WI38 (cell line): ENCODE data around the gene ITSN1.

Source experiments
- H3K4me3 ChIP-seq: 2 replicates; pipeline ENCODE4 v1.5.1; 2011; ENCODE audit warnings: low read depth, mild to moderate bottlenecking, control low read depth, low read length
- CTCF ChIP-seq: IDR thresholded peaks from 2 replicates; pipeline ENCODE4 v1.5.1; 2012; ENCODE audit warnings: low read depth, mild to moderate bottlenecking, control low read depth, low read length

Gene ITSN1

GRCh38 chr21:33767960-33768359 lies 125.7 kb downstream of the ITSN1 start:
- no peak overlapping the region for H3K4me3 ChIP-seq
- TF ChIP-seq CTCF, result no peak

GRCh38 chr21:33769057-33769456 lies 126.8 kb downstream of the ITSN1 start:
- TF ChIP-seq CTCF, result no peak
- no peak overlapping the region for H3K4me3 ChIP-seq

- H3K4me3 ChIP-seq, result no peak overlapping the region
Observed at GRCh38 chr21:33770542-33770941, 128.2 kb downstream of the ITSN1 start.

DNA sequence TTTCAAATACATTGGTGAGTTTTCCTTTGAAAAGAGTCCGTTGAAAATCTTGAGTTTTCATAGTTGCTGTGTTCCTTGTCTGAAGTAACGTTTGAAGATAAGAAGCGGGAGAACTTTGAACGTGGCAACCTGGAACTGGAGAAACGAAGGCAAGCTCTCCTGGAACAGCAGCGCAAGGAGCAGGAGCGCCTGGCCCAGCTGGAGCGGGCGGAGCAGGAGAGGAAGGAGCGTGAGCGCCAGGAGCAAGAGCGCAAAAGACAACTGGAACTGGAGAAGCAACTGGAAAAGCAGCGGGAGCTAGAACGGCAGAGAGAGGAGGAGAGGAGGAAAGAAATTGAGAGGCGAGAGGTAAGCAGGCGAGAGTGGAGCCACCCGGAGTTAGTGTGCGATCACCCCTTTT lies 129.7 kb downstream of the ITSN1 start:
- TF ChIP-seq CTCF, result no peak
- H3K4me3 ChIP-seq, result no peak overlapping the region

More at GRCh38 chr21:33770542-33770941, 128.2 kb downstream of the ITSN1 start:
- no peak for TF ChIP-seq CTCF

- no peak overlapping the region for H3K4me3 ChIP-seq
- no peak for TF ChIP-seq CTCF
Observed at GRCh38 chr21:33774551-33774950, 132.2 kb downstream of the ITSN1 start.

- TF ChIP-seq CTCF, result no peak
- no peak overlapping the region for H3K4me3 ChIP-seq
Observed at GRCh38 chr21:33775100-33775828, 133.0 kb downstream of the ITSN1 start.

GRCh38 chr21:33780631-33781030 lies 138.3 kb downstream of the ITSN1 start:
- TF ChIP-seq CTCF, result no peak
- H3K4me3 ChIP-seq, result no peak overlapping the region
